ENCODE data around the gene CNST.

CNST gene

DNA sequence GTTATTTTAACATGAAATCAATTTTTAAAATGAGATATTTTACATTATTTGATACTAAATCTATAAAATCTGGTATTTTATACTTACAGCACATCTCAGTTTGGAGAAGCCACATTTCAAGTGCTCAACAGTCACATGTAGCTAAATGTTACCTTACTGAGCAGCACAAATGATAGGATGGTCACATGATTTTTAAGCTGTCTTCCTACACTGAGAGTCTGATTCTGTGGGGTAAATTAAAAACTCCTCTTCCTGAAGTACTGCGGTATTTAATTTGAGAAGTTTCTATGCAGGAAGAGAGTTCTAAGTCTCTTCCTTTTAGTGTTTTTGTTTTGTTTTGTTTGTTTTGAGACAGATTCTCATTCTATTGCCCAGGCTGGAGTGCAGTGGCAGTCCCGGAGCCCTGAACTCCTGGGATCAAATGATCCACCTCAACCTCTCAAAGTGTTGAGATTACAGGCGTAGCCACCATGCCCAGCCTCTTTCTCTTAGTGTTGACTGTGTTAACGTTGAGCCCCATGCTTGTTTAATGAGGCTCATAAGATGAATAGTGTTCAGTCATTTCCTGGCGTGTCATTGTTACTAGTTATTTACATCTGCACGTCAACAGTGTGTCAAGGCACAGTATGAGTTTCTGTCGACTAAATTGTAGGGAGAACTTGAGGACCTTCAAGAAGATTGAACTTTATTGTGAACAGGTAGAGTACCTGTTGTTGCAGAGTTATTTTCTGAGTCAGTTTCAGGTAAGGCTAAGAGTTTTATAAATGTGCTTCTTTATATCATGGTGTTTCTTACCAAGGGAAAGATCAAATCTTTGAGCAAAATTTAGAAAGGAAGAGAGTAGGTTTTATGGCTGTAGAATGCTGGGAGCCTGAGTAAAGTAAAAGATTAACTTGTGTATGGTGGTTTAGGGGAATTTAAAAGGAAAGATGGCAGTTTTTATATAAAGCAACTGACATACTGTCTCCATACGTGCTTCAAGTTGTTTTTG lies 3.3 kb downstream of the CNST start:
- TF ChIP-seq GATA2 (IDR thresholded peaks at IDR 0.05; ENCODE audit: low read depth, low read length): no peak
- TF ChIP-seq GATA3 (IDR thresholded peaks at IDR 0.05; ENCODE audit: low read depth, low read length): no peak

DNA sequence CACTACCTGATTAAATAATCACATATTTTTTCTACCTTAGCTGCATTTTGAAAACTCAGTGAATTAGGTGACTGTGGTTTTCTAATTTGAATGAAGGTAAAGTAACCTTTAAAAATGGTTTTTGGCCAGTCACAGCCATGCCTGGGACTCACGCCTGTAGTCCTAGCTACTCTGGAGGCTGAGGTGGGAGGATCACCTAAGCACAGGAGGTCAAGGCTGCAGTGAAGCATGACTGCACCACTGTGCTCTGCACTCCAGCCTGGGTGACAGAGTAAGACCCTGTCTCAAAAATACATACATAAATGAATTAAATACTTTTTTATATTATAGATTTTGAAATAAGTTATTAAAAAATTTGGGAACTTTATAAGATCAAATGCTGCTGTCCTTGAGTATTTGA lies 5.7 kb downstream of the CNST start:
- no peak for TF ChIP-seq GATA2 (IDR thresholded peaks at IDR 0.05; ENCODE audit: low read depth, low read length)
- TF ChIP-seq GATA3 (IDR thresholded peaks at IDR 0.05; ENCODE audit: low read depth, low read length): no peak

DNA sequence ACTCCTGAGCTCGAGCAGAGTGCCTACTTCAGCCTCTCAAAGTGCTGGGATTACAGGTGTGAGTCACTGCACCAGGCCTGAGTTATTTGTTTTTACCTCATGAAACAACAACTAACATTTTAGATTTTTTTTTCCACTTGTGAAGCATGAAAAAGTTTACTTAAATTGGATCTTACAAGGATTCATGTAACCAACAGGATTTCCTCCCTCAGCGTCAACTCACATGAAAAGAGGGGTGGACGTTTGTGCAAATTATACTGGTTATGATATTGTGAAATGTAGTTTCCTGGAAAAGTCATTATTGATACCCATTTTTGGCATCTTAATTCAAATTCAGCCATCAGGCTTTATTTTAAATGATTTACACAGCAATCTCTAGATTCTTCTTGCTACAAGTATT lies 6.5 kb downstream of the CNST start:
- TF ChIP-seq GATA2 (IDR thresholded peaks at IDR 0.05; ENCODE audit: low read depth, low read length): no peak
- TF ChIP-seq GATA3 (IDR thresholded peaks at IDR 0.05; ENCODE audit: low read depth, low read length): no peak

DNA sequence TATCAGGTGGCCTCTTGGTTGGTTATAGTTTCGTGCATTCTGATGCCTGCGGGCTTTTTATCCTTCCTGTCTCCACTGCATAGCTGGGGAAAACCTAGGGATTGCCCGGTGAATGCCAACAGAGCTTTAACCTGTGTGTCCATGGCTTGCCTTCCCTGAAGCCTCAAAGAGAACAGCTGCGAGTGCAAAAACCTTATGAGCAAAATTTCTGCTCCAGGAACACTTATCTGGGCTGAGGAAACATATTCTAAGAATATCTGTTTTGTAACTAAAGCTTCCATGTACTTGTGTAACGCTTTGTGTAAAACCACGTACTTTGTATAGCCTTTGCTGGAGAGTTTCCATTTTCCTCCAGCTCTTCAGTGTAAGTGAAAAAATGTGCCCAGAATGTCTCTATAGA lies 7.2 kb downstream of the CNST start:
- TF ChIP-seq GATA2 (IDR thresholded peaks at IDR 0.05; ENCODE audit: low read depth, low read length): no peak

DNA sequence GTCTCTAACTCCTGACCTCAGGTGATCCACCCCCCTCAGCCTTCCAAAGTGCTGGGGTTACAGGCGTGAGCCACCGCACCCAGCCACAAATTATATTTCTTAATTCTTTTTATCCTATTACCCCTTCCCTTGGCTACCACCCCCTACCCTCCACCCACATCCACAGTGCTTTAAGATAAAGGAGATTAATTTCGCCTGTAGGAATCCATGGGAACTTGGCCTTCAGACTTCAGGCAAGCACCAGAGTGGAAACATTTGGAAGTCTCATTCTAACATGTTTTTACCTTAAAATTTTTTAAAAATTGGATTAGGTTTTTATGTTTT lies 10.4 kb downstream of the CNST start:
- TF ChIP-seq GATA3 (IDR thresholded peaks at IDR 0.05; ENCODE audit: low read depth, low read length): no peak
- TF ChIP-seq GATA2 (IDR thresholded peaks at IDR 0.05; ENCODE audit: low read depth, low read length): no peak

DNA sequence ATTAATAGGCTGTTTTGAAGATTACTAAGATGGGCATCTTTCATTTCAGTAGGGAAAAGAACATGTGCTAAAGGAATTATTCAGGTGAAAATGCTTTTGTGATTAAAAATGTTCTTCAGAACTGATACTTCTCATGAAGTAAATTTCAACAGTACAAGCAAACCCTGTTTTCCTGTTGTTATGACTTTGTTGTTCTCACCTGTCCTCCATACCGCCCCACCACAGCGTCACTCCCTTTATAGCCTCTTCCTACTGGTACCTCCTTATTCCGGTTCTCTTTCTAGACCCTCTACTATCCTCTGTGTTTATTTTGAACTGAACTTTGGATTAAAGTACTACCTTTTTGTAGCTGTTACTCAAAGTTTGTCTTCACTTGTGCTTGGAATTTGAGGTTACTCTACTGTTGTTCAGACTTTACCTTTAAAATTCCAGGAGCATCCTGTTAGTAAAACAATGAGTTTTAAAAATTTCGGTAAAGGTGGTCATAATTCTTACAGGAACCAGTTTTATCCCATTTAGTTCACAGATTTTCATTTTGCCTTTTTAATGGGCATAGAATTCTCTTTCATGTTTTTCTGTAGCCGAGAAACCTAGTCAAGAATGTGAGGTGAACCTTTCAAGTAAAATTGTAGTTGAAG lies 10.9 kb downstream of the CNST start:
- TF ChIP-seq GATA3 (IDR thresholded peaks at IDR 0.05; ENCODE audit: low read depth, low read length) (no peak), GATA2 (IDR thresholded peaks at IDR 0.05; ENCODE audit: low read depth, low read length) (no peak)

DNA sequence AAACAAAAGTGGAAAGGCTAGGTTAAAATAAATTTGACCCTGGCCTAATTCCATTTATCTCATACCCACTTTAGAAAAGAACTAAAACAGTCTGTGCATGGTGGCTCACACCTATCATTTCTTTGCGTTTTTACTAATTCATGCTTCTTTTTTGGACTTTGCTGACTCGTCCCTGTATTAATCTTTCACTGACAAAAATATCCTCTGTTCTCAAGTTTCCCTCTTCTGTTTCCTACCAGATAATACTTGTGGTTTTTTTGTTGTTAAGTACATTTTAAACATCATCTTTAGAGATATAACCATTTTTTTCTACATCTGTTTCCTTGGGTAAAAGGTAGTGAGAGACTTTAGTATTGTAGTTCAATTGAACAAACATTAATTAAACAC lies 11.5 kb downstream of the CNST start:
- TF ChIP-seq GATA3 (IDR thresholded peaks at IDR 0.05; ENCODE audit: low read depth, low read length) (no peak), GATA2 (IDR thresholded peaks at IDR 0.05; ENCODE audit: low read depth, low read length) (no peak)

DNA sequence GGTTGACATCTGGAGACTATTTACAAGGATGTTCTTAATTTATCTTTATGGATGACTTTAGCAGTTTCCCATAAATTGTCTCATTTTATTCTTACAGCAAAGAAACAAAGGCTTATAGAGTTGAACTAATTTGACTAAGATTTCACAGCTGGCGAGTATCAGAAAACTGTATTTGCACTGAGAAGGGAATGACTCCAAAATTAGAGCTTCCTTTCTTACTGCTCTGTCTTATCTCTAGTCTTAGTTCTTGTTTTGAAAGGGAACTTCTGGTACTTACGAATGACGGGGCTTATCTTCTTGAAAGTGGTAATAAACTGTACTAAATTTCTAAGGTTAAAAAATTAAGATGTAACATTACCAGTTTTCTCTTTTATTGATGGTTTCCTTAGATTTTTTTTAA lies 13.6 kb downstream of the CNST start:
- TF ChIP-seq GATA3 (IDR thresholded peaks at IDR 0.05; ENCODE audit: low read depth, low read length): no peak
- no peak for TF ChIP-seq GATA2 (IDR thresholded peaks at IDR 0.05; ENCODE audit: low read depth, low read length)

DNA sequence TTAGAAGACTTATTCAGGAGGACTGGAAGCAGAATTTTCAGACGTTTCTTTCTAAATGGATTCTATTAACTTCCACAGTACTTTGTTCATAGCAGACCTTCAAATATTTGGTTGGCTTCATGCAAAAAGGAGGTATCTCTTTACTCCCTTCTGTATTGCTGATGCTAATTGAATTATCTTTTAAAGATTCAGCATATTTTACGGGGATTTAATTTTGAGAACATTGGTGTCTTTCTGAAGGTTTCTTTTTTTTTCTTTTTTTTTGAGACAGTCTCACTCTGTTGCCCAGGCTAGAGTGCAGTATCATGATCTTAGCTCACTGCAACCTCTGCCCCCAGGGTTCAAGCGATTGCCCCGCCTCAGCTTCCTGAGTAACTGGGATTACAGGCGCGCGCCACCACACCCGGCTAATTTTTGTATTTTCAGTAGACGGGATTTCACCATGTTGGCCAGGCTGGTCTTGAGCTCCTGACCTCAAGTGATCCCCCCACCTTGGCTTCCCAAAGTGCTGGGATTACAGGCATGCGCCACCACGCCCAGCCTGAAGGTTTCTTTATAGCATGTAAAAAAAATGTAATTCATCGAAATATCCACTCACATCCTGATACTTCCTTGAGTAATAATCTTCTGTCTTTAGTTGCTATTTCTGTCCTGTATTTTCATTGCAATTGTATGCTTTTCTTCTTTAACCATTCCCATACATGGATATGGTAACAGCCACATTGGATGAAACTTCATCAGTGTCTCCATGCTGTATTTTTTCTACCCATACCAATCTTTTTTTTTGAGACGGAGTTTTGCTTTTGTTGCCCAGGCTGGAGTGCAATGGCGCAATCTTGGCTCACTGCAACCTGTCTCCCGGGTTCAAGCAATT lies 14.5 kb downstream of the CNST start:
- TF ChIP-seq GATA3 (IDR thresholded peaks at IDR 0.05; ENCODE audit: low read depth, low read length): no peak
- TF ChIP-seq GATA2 (IDR thresholded peaks at IDR 0.05; ENCODE audit: low read depth, low read length): no peak

DNA sequence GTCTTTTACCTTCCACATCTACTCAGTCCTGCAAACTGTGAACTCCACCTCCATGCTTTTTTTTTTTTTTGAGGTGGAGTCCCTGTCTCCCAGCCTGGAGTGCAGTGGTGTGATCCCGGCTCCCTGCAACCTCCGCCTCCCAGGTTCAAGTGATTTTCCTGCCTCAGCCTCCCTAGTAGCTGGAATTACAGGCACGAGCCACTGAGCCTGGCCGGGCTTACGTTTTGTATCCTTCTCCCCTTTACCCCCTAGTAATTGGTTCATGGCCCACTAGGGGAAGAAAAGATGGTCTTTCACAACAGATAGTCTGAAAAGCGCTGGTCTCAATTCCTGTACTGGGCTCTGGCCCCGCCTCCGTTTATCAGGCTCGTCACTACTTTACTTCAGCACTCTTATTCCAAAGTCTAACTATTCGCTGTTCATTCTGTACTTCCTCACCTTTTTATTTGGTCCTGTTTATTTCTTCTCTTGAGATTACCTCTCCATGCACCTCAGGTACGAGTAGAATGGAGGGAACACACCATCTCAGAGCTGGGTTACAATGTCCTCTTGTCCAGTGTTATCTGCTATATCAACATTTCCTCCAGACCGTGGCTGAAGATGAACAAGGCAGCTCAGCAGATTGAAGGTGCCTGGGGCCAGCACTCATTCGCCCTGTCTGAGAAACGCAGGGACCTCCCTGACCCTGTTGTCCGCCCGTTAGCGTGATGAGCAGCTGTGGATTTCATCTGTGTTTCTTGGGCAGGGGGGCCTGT lies 16.2 kb downstream of the CNST start:
- TF ChIP-seq GATA2 (IDR thresholded peaks at IDR 0.05; ENCODE audit: low read depth, low read length) (no peak), GATA3 (IDR thresholded peaks at IDR 0.05; ENCODE audit: low read depth, low read length) (no peak)

DNA sequence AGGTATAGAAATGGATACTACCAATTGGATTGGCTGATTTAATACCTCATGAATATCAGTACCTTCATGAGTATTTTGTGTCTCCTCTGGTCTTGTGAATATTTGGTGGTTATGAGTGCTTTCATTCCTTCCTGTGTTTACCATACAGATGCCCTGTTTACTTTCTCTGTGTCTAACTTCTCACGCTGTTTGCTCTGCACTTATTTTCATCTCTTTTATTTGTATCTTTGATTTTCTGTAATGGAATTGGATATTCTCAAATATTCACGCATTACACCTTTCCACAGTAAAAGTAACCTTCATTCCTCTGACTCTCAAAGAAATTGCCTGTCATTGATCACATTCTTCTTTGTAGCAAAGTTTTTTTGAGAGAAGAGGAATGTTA lies 16.8 kb downstream of the CNST start:
- no peak for TF ChIP-seq GATA3 (IDR thresholded peaks at IDR 0.05; ENCODE audit: low read depth, low read length)
- no peak for TF ChIP-seq GATA2 (IDR thresholded peaks at IDR 0.05; ENCODE audit: low read depth, low read length)

DNA sequence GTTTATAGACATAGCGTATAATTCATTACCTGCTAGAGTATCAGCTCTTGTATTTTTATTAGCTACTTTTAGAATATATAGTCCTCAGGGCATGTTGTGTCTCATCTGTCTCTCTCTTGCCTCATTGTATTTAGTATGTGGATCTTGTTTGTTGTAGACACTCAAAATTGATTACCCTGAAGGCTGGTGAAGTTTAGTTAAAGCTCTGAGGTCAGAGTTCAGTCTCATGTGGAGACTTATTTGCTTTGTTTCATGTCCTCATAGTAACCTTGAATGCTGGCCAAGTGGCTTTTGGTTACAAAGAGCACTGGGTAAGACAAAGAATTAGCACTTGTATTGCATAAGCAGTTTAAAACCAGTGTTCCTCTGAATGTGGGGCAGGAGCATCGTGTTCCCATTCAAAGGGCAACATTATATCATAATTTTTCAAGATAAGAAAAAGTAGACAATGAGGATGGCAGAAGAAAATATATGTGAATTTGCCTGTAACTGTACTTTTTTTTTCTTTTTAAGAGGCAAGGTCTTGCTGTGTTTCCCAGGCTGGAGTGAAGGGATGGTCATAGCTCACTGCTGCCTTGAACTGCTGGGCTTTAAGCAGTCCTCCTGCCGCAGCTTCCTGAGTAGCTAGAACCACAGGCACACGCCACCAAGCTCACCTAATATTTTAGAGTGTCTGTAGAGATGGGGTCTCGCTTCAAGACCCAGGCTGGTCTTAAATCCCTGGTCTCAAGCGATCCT lies 17.4 kb downstream of the CNST start:
- no peak for TF ChIP-seq GATA2 (IDR thresholded peaks at IDR 0.05; ENCODE audit: low read depth, low read length)

DNA sequence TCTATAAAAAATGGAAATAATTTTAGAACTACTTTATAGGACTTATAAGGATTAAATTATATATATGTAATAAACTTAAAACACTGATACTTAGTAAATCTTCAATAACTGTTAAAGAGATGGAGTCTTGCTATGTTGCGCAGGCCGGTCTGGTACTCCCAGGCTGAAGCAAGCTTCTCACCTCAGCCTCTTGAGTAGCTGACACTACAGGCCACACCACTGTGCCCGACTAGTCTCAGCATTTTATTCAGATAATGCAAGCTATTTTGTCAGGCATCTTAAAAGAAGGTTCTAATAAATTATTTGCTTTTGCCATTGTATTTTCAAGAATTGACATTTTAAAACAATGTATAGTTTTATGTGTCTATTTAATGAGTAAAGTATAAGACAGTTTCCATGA lies 20.8 kb downstream of the CNST start:
- no peak for TF ChIP-seq GATA2 (IDR thresholded peaks at IDR 0.05; ENCODE audit: low read depth, low read length)
- no peak for TF ChIP-seq GATA3 (IDR thresholded peaks at IDR 0.05; ENCODE audit: low read depth, low read length)
